GM21515 (cell line): ENCODE results near the gene CLDN1.

Source experiments
- ATAC-seq: cut with Tn5 transposase; IDR thresholded peaks from one replicate; pipeline ENCODE4 v1.9.1; 2021; ENCODE audit not compliant: unreplicated experiment

Gene CLDN1

GRCh38 chr3:190333961-190334360, 11.7 kb upstream of the CLDN1 start:
- no peak for ATAC-seq

DNA sequence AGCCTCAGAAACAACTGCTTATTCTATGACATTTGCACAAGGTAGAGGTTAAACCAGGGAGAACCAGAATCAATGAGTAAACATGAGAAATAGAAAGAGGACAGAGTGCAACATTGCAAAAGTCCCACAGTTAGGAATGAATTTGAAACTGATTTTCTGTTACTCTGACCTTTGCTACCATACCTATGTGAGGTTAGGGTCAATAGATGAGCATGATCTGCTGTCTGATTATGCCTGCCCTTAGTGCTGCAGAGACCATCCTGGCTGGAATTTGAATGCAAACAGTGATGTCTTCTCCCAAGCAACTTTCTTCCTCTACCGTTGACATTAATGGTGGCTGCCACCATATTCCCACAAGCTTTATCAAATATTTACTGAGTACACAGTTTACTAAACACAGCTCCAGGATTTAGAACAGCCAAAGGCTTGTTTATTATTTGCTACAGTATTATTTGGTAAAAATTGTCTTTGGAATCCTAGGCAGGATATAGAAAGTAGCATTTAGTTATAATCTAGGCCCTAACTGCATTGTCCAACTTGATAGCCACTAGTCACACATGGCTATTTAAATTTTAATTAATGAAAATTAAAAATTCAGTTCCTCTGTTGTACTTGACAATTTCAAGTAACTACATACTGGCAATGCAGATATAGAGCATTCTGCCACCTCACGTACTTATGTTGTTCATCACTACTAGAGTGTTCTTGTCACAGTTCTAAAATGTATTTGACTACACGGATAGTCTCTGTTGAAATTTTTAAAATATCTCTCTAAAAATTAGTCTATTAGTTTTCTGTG, 8.9 kb upstream of the CLDN1 start:
- no peak for ATAC-seq

DNA sequence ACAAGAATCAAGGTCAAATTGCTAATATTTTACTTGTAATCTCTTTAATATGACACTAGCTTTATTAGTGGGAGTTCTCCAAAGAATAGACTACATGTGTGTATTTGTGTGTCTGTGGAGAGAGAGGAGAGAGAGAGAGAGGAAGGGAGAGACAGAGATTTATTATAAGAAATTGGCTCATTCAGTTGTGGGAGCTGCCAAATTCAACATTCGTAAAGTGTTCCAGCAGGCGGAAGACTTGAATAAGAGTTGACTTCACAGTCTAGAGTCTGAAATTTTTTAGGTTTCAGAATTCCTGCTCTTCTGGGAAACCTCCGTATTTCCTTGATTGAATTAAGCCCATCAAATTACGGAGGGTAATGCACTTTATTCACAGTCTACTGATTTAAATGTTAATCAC, 4.7 kb upstream of the CLDN1 start:
- ATAC-seq, result no peak

GRCh38 chr3:190326361-190326760, 4.1 kb upstream of the CLDN1 start:
- no peak for ATAC-seq

GRCh38 chr3:190325923-190326322, 3.7 kb upstream of the CLDN1 start:
- ATAC-seq, result no peak

DNA sequence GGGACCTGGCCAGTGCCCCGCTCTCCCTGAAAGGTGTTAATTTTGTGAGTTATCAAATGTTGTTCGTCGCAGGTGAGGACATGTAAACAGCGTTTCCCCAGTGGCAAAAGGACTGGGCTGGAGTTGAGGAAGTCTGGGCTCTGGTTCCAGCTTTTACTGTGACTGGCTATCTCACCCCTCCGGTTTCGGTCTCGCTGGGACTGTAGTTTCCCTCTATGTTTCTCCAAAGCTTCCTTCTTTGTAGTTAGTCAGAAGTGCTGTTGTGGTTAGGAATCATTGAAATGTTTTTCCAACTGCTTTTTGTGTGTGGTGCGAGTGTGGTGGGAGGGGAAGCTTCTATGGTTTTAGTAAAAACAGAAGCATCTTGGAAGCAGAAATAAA, 990 bp upstream of the CLDN1 start:
- no peak for ATAC-seq

DNA sequence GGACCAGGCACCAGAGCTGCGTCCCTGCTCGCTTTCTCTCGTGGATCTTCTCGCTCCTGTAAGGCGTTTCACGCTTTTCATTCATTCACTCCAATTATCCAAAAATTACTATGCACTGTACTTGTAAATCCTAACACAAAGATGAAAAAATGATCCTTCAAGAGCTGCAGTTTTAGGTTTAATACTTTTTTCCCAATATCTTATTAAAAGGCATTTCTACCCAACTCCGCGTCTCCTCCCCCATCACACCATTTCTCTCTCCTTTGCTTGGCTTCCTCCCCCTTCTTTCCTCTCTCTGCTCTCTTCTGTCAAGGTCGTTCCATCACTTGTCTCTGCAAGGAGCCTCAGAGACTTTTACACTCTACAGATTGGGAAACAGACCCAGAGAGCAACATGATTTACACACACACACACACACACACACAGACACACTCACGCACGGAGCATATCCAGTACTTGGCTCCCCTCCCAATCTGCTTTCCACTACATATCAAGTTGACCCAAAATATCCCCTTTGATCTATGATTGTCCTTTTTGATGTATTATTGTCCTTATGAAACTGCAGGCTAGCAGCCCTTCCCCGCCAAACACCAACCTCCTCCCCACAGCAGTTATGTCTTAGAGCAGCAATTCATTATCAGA, 479 bp upstream of the CLDN1 start:
- no peak for ATAC-seq

GRCh38 chr3:190320594-190321362, 1.5 kb downstream of the CLDN1 start:
- no peak for ATAC-seq

DNA sequence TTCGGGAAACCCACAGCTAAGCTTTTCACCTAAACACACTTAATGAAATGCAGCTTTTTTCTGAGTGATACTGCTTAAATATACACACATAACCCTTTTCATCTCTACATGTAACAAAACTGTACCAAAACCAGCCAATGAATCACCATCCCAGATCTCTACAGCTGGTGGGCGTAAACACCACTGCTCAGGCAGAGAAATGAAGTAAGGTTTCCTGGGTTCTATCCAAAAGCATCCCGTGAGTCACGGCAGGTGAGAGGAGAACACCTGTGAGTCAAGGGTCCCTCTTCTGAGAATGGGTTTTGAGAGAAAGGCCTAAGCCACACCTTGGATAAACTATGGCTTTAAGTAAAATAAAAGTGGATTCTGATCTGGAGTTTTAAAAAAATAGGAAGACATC, 2.6 kb downstream of the CLDN1 start:
- ATAC-seq, result no peak

DNA sequence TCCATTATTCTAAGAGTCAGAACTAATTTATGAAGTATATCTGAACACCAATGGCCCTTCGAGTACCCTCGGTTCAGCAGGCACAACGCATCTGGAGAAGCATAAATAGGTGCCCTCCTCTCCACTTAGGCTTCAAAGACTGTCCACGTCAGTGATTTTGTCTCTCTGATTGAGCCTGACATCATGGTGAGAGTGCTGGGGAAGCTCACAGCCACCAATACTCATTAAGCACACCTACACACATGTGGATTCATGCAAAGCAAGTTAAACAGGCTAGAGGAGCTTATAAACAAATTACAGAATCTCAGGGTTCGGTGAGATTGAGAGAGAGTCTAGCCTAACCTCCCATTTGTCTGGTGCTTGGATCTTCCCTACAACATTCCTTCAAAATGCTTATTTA, 3.6 kb downstream of the CLDN1 start:
- no peak for ATAC-seq

DNA sequence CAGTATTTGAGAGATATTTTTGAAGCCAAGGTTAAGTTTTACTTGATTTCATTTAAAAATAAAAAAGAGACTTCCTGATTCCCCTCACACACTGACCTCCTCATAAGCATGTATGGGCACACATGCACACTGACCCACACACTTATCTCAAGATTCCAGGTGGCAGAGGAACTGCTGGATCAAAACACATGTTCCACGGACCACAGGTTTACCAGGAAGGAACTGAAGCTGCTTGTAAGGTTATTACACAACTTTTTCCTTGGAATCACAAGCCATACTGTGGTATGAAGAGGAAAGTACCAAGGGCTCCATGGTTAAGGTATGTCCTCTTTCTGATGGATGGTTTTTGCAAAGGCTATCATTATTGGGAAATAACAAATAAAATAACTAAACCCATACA, 7.5 kb downstream of the CLDN1 start:
- ATAC-seq, result no peak

GRCh38 chr3:190309414-190309813, 12.8 kb downstream of the CLDN1 start:
- ATAC-seq, result no peak

GRCh38 chr3:190308154-190308553, 14.1 kb downstream of the CLDN1 start:
- ATAC-seq, result no peak

DNA sequence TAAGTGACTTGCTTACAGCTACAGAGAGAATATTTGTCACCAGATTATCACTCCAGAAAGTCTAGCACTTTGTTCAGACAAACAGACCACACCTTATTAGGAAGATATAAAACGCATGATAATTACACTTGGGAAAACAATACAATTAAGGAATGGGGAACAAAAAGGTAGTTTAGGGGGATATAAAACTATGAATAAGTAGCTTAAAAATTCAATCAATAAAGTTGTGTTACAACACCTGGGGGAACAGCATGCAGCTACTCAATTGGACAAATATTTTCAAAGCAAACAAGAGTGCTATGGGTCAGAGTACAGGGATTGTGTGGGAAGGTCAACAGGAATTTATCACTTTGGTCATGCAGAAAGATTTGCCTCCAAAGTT, 15.1 kb downstream of the CLDN1 start:
- ATAC-seq, result no peak

DNA sequence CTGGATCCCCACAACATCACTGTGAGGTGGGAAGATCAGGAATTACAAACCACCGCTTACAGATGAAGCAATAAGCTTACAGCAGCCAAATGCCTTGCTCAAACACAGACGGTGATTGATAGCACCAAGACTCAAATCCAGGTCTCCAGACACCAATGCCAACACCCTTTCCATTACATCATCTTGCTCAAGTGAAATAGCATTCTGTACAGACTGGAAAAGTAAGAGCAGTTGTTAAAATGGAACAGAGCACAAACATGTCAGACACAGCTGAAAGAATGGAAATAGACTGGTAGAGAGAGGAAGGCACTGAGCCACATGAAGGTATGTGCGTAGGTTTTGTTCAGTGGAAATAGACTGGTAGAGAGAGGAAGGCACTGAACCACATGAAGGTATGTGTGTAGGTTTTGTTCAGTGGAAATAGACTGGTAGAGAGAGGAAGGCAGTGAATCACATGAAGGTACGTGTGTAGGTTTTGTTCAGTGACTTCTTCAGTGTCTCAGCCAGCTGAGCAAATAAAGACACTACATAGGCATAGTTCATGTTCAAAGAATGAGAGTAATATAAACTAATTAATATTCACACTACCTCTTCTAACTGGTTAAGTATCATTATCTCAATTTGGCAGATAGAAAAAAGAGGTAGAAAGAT, 15.6 kb downstream of the CLDN1 start:
- no peak for ATAC-seq

DNA sequence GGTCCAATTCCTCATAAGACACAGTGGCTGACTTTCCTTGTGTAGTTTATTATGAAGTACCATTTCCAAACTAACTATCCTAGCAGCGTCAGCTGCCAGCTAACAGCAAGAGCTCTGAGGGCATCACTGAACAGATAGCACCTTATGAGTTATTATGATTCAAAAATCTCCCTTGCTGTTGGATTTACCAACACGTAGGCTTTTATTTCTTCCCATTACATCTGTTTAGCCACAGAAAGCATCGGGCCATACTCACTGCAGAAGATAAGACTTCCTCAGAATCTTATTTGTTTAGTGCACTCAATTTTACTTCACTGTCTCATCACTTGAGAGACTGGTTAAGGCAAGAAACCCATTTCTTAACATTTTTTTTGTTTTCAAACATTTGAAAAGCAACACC, 16.2 kb downstream of the CLDN1 start:
- ATAC-seq, result no peak

GRCh38 chr3:190305406-190305805, 16.8 kb downstream of the CLDN1 start:
- no peak for ATAC-seq

- no peak for ATAC-seq
Observed at GRCh38 chr3:190303884-190304283, 18.4 kb downstream of the CLDN1 start.

DNA sequence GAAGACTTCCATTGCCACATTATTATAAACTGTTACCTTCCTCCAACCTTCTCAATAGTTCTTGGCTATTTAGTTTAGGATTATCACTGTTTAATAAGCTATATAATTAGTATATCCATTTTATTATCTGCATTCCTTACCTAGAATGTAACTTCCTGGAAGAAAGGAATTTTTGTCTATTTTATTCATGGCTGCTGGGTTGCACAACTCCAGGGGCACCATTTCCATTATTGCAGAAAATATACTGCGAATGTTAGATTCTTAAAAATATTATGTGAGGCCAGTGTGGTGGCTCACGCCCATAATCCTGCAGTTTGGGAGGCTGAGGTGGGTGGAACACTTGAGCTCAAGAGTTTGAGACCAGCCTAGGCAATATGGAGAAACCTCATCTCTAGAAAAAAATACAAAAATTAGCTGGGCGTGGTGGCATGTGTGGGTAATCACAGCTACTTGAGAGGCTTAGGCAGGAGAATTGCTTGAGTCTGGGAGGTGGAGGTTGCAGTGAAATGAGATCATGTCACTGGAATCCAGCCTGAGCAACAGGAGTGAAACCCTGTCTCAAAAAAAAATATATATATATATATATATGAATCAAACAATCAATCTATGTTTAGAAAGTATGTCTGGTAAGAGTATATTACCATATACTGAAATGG, 19.9 kb downstream of the CLDN1 start:
- no peak for ATAC-seq

DNA sequence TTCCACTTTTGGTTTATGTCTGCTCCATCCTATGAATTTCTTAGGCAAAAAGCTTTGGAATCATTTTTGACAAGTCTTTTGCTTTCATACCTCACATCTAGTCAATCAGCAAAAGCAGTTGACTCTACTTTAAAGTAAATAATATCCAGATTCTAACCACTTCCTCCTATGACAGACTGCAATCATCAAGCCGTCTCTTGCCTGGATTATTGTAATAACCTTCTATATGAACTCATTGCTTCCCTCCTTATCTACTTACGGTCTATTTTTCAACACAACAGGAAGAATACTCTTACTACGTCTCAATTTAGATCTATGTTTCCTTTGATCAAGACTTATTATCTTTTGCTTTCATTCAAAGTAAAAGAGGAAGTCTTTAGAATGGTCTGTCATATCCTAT, 20.7 kb downstream of the CLDN1 start:
- ATAC-seq, result no peak

- no peak for ATAC-seq
Observed at GRCh38 chr3:190299969-190300368, 22.3 kb downstream of the CLDN1 start.
